GM19324 (cell line): Measurements from ENCODE around the gene FSD1.
A peak's percentile ranks its signal among the peaks of the same experiment; 100 is the strongest.
"Not testable (repeated sequence)": the region's sequence is repeated elsewhere in the genome, so short reads cannot be mapped to it uniquely, and the experiment has no call there.

Experiments used
- ATAC-seq: cut with Tn5 transposase; IDR thresholded peaks from one replicate; pipeline ENCODE4 v1.9.1; 2021; ENCODE audit warnings: mild to moderate bottlenecking, moderate library complexity; ENCODE audit not compliant: unreplicated experiment, low FRiP score

FSD1 gene

GRCh38 chr19:4313847-4314490, 9.6 kb downstream of the FSD1 start:
- ATAC-seq, result no peak

GRCh38 chr19:4316956-4317355, 12.6 kb downstream of the FSD1 start:
- ATAC-seq, result no peak

GRCh38 chr19:4318460-4318859, 14.1 kb downstream of the FSD1 start:
- no peak for ATAC-seq

- no peak for ATAC-seq
Observed at GRCh38 chr19:4319067-4319718, 14.8 kb downstream of the FSD1 start.

- ATAC-seq, result no peak
Observed at GRCh38 chr19:4320419-4320818, 16.0 kb downstream of the FSD1 start.

- ATAC-seq, result no peak
Observed at GRCh38 chr19:4322942-4323665, 18.7 kb downstream of the FSD1 start.

- ATAC-seq, result no peak
Observed at GRCh38 chr19:4323692-4324091, 19.3 kb downstream of the FSD1 start.

- ATAC-seq, result no peak
Observed at GRCh38 chr19:4324228-4324627, 19.8 kb downstream of the FSD1 start.

GRCh38 chr19:4326215-4326836, 21.9 kb downstream of the FSD1 start:
- no peak for ATAC-seq

GRCh38 chr19:4326837-4327251, 22.4 kb downstream of the FSD1 start:
- no peak for ATAC-seq

- ATAC-seq, result no peak
Observed at GRCh38 chr19:4327252-4327876, 23.0 kb downstream of the FSD1 start.

GRCh38 chr19:4327877-4328242, 23.5 kb downstream of the FSD1 start:
- ATAC-seq, result peak; percentile 17

- peak; percentile 76 for ATAC-seq
Observed at GRCh38 chr19:4328243-4328990, 24.0 kb downstream of the FSD1 start.

GRCh38 chr19:4328991-4329681, 24.7 kb downstream of the FSD1 start:
- ATAC-seq, result not testable (repeated sequence)

GRCh38 chr19:4329858-4330257, 25.5 kb downstream of the FSD1 start:
- ATAC-seq, result no peak

- ATAC-seq, result no peak
Observed at GRCh38 chr19:4334929-4335570, 30.7 kb downstream of the FSD1 start.

- ATAC-seq, result no peak
Observed at GRCh38 chr19:4337906-4338440, 33.6 kb downstream of the FSD1 start.

- no peak for ATAC-seq
Observed at GRCh38 chr19:4338441-4339355, 34.3 kb downstream of the FSD1 start, which contains the start of gene STAP2. STAP2 (minus strand) TSS chr19:4338827; CDS start chr19:4338753, 74 bp downstream.
